Activated T-cell treated with anti-CD3 and anti-CD28 coated beads for 48 hours (primary cell): Measurements from ENCODE around the gene BATF2.

Source experiments
- DNase-seq: peaks from one replicate; pipeline ENCODE4 v3.0.0-alpha.2; 2020; ENCODE audit warnings: low read depth

Gene BATF2

GRCh38 chr11:64969209-64969608, 27.6 kb downstream of the BATF2 start:
- DNase-seq: no peak

- DNase-seq: no peak
Observed at GRCh38 chr11:64967375-64967774, 29.4 kb downstream of the BATF2 start.

GRCh38 chr11:64963072-64963631, 33.6 kb downstream of the BATF2 start:
- DNase-seq: no peak

GRCh38 chr11:64960719-64961118, 36.1 kb downstream of the BATF2 start:
- no peak for DNase-seq

GRCh38 chr11:64959498-64959897, 37.3 kb downstream of the BATF2 start:
- no peak for DNase-seq

- DNase-seq: no peak
Observed at GRCh38 chr11:64954201-64954600, 42.6 kb downstream of the BATF2 start.

GRCh38 chr11:64951529-64951928, 45.2 kb downstream of the BATF2 start:
- no peak for DNase-seq

- no peak for DNase-seq
Observed at GRCh38 chr11:64947208-64947814, 49.5 kb downstream of the BATF2 start.
